ENCODE measurements around the gene SMTN.

The SMTN gene

GRCh38 chr22:31083923-31084810, 3.0 kb downstream of the SMTN start:
- TF ChIP-seq ZFX (IDR thresholded peaks at IDR 0.05) (no peak), CTCF (conservative IDR thresholded peaks at IDR 0.05) (no peak)
- no peak overlapping the region for H3K27ac ChIP-seq

GRCh38 chr22:31084811-31085492, 3.8 kb downstream of the SMTN start:
- H3K27ac ChIP-seq: no peak overlapping the region
- TF ChIP-seq CTCF (conservative IDR thresholded peaks at IDR 0.05) (no peak; the same call in 1 of the 2 replicates), ZFX (IDR thresholded peaks at IDR 0.05) (no peak)

GRCh38 chr22:31085493-31085824, 4.3 kb downstream of the SMTN start:
- no peak overlapping the region for H3K27ac ChIP-seq
- no peak for TF ChIP-seq ZFX (IDR thresholded peaks at IDR 0.05)
- TF ChIP-seq CTCF (conservative IDR thresholded peaks at IDR 0.05): no peak

- no peak for TF ChIP-seq ZFX (IDR thresholded peaks at IDR 0.05)
- TF ChIP-seq CTCF (conservative IDR thresholded peaks at IDR 0.05): no peak
- H3K27ac ChIP-seq: no peak overlapping the region
These were observed 4.8 kb downstream of the SMTN start for GRCh38 chr22:31085928-31086327.

- TF ChIP-seq CTCF (conservative IDR thresholded peaks at IDR 0.05) (no peak), ZFX (IDR thresholded peaks at IDR 0.05) (no peak)
- H3K27ac ChIP-seq: no peak overlapping the region
These were observed 5.7 kb downstream of the SMTN start for GRCh38 chr22:31086703-31087330.

GRCh38 chr22:31087744-31088215, 6.7 kb downstream of the SMTN start:
- TF ChIP-seq CTCF (conservative IDR thresholded peaks at IDR 0.05) (no peak), ZFX (IDR thresholded peaks at IDR 0.05) (no peak)
- H3K27ac ChIP-seq: no peak overlapping the region
